SK-N-SH treated with all-trans-retinoic acid at 6 μM for 48 hours (cell line): ENCODE measurements around the gene WT1.

Experiments used
- ATAC-seq: fragments of 200-7000 bp; cut with Tn5 transposase; 3 replicates; pipeline ENCODE4 v1.9.1; 2020; ENCODE audit warnings: mild to moderate bottlenecking, moderate library complexity
- GLIS3 ChIP-seq: fragments of 250-450 bp; sonication (Bioruptor Pico); IDR thresholded peaks from 2 replicates; pipeline ENCODE4 v1.5.0; 2020; ENCODE audit warnings: mild to moderate bottlenecking, moderate library complexity
- PATZ1 ChIP-seq: fragments of 250-450 bp; sonication (Bioruptor Pico); IDR thresholded peaks from 2 replicates; pipeline ENCODE4 v1.8.0; 2020; ENCODE audit warnings: mild to moderate bottlenecking, moderate library complexity, borderline replicate concordance
- POU6F1 ChIP-seq: fragments of 250-450 bp; sonication (Bioruptor Pico); IDR thresholded peaks from 2 replicates; pipeline ENCODE4 v1.8.0; 2021; ENCODE audit warnings: low read depth, mild to moderate bottlenecking, moderate library complexity, borderline replicate concordance
- PPARA ChIP-seq: fragments of 250-450 bp; sonication (Bioruptor Pico); IDR thresholded peaks from 2 replicates; pipeline ENCODE4 v1.5.0; 2020; ENCODE audit warnings: mild to moderate bottlenecking, borderline replicate concordance
- RARB ChIP-seq: fragments of 250-450 bp; sonication (Bioruptor Pico); IDR thresholded peaks from 2 replicates; pipeline ENCODE4 v1.8.0; 2021; ENCODE audit warnings: mild to moderate bottlenecking, moderate library complexity
- SNAI2 ChIP-seq: fragments of 250-450 bp; sonication (Bioruptor Pico); IDR thresholded peaks from 2 replicates; pipeline ENCODE4 v1.5.0; 2020; ENCODE audit warnings: mild to moderate bottlenecking, moderate library complexity
- TSHZ2 ChIP-seq: fragments of 250-450 bp; sonication (Bioruptor Pico); IDR thresholded peaks from 2 replicates; pipeline ENCODE4 v1.5.0; 2020; ENCODE audit warnings: mild to moderate bottlenecking, moderate library complexity
- ZNF70 ChIP-seq: fragments of 450-650 bp; formaldehyde crosslinking; IDR thresholded peaks from 2 replicates; pipeline ENCODE4 v1.5.0; 2020; ENCODE audit warnings: mild to moderate bottlenecking, moderate library complexity

The WT1 gene

GRCh38 chr11:32341620-32342613 lies 93.4 kb downstream of the WT1 start (continued):
- no peak for TF ChIP-seq RARB
- TF ChIP-seq PATZ1 (CRISPR knock-in tag) = no peak
- TF ChIP-seq PPARA (CRISPR knock-in tag) = no peak
- no peak for TF ChIP-seq ZNF70 (CRISPR knock-in tag)

GRCh38 chr11:32340181-32340580 lies 95.2 kb downstream of the WT1 start:
- ATAC-seq = no peak
- TF ChIP-seq TSHZ2 (CRISPR knock-in tag) (no peak), ZNF70 (CRISPR knock-in tag) (no peak), PPARA (CRISPR knock-in tag) (no peak), GLIS3 (CRISPR knock-in tag) (no peak), POU6F1 (CRISPR knock-in tag) (no peak), SNAI2 (CRISPR knock-in tag) (no peak)
